SK-N-SH (cell line): ENCODE results near the gene F2RL2.

Experiments used
- GABPA ChIP-seq: IDR thresholded peaks from 2 replicates; pipeline ENCODE4 v1.4.0; 2012; ENCODE audit warnings: low read depth, mild to moderate bottlenecking
- JUND ChIP-seq: IDR thresholded peaks from 2 replicates; pipeline ENCODE4 v1.4.0; 2012
- RCOR1 ChIP-seq: fragments of 150-350 bp; IDR thresholded peaks from 2 replicates; pipeline ENCODE4 v1.6.1; 2017; ENCODE audit warnings: antibody characterized with exemption, low read length
- RFX5 ChIP-seq: IDR thresholded peaks from 2 replicates; pipeline ENCODE4 v1.6.1; 2012; ENCODE audit warnings: mild to moderate bottlenecking, improper control_type of control experiment, low read length
- TF ChIP-seq, protein P1 (sequence below): fragments of 200-600 bp; sonication (generic); IDR thresholded peaks from 2 replicates; pipeline ENCODE4 v1.6.1; 2017; ENCODE audit warnings: antibody characterized with exemption, mild to moderate bottlenecking, moderate library complexity
- TF ChIP-seq, protein P2 (sequence below): IDR thresholded peaks from 2 replicates; pipeline ENCODE4 v1.4.0; 2012; ENCODE audit warnings: low read depth, borderline replicate concordance

DNA sequence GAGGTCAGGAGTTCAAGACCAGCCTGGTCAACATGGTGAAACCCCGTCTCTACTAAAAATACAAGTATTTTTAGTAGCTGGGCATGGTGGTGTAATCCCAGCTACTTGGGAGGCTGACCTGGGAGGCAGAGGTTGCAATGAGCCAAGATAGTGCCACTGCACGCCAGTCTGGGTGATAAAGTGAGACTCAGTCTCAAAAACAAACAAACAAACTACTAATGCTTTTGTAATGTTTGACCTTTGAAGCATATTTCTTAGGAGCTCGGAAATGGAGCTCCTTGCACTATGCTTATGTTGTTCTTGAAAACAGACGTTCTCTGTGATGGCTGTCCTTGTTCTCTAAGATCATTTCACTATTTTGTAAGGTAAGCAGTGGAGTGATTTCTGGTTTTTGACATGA is 6.0 kb downstream of the F2RL2 start:
- TF ChIP-seq, protein P1, sequence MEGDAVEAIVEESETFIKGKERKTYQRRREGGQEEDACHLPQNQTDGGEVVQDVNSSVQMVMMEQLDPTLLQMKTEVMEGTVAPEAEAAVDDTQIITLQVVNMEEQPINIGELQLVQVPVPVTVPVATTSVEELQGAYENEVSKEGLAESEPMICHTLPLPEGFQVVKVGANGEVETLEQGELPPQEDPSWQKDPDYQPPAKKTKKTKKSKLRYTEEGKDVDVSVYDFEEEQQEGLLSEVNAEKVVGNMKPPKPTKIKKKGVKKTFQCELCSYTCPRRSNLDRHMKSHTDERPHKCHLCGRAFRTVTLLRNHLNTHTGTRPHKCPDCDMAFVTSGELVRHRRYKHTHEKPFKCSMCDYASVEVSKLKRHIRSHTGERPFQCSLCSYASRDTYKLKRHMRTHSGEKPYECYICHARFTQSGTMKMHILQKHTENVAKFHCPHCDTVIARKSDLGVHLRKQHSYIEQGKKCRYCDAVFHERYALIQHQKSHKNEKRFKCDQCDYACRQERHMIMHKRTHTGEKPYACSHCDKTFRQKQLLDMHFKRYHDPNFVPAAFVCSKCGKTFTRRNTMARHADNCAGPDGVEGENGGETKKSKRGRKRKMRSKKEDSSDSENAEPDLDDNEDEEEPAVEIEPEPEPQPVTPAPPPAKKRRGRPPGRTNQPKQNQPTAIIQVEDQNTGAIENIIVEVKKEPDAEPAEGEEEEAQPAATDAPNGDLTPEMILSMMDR: no peak
- no peak for TF ChIP-seq RFX5
- no peak for TF ChIP-seq GABPA
- no peak for TF ChIP-seq JUND
- TF ChIP-seq, protein P2, sequence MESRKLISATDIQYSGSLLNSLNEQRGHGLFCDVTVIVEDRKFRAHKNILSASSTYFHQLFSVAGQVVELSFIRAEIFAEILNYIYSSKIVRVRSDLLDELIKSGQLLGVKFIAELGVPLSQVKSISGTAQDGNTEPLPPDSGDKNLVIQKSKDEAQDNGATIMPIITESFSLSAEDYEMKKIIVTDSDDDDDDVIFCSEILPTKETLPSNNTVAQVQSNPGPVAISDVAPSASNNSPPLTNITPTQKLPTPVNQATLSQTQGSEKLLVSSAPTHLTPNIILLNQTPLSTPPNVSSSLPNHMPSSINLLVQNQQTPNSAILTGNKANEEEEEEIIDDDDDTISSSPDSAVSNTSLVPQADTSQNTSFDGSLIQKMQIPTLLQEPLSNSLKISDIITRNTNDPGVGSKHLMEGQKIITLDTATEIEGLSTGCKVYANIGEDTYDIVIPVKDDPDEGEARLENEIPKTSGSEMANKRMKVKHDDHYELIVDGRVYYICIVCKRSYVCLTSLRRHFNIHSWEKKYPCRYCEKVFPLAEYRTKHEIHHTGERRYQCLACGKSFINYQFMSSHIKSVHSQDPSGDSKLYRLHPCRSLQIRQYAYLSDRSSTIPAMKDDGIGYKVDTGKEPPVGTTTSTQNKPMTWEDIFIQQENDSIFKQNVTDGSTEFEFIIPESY: no peak
- TF ChIP-seq RCOR1: no peak
